ENCODE results near the gene MEGF6. TPM values are rescaled to one million over a fixed set of nuclear protein-coding genes. Genes with fewer than 3 reads are reported as not detected.

Gene MEGF6, protein sequence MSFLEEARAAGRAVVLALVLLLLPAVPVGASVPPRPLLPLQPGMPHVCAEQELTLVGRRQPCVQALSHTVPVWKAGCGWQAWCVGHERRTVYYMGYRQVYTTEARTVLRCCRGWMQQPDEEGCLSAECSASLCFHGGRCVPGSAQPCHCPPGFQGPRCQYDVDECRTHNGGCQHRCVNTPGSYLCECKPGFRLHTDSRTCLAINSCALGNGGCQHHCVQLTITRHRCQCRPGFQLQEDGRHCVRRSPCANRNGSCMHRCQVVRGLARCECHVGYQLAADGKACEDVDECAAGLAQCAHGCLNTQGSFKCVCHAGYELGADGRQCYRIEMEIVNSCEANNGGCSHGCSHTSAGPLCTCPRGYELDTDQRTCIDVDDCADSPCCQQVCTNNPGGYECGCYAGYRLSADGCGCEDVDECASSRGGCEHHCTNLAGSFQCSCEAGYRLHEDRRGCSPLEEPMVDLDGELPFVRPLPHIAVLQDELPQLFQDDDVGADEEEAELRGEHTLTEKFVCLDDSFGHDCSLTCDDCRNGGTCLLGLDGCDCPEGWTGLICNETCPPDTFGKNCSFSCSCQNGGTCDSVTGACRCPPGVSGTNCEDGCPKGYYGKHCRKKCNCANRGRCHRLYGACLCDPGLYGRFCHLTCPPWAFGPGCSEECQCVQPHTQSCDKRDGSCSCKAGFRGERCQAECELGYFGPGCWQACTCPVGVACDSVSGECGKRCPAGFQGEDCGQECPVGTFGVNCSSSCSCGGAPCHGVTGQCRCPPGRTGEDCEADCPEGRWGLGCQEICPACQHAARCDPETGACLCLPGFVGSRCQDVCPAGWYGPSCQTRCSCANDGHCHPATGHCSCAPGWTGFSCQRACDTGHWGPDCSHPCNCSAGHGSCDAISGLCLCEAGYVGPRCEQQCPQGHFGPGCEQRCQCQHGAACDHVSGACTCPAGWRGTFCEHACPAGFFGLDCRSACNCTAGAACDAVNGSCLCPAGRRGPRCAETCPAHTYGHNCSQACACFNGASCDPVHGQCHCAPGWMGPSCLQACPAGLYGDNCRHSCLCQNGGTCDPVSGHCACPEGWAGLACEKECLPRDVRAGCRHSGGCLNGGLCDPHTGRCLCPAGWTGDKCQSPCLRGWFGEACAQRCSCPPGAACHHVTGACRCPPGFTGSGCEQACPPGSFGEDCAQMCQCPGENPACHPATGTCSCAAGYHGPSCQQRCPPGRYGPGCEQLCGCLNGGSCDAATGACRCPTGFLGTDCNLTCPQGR (N-terminal part only)
- total RNA-seq = 7.3 TPM
- long read RNA-seq, partial matches to known transcripts = 5 of 15 reads
- long read RNA-seq, other reads (novel, unspliced or antisense) = 10 of 15 reads

DNA sequence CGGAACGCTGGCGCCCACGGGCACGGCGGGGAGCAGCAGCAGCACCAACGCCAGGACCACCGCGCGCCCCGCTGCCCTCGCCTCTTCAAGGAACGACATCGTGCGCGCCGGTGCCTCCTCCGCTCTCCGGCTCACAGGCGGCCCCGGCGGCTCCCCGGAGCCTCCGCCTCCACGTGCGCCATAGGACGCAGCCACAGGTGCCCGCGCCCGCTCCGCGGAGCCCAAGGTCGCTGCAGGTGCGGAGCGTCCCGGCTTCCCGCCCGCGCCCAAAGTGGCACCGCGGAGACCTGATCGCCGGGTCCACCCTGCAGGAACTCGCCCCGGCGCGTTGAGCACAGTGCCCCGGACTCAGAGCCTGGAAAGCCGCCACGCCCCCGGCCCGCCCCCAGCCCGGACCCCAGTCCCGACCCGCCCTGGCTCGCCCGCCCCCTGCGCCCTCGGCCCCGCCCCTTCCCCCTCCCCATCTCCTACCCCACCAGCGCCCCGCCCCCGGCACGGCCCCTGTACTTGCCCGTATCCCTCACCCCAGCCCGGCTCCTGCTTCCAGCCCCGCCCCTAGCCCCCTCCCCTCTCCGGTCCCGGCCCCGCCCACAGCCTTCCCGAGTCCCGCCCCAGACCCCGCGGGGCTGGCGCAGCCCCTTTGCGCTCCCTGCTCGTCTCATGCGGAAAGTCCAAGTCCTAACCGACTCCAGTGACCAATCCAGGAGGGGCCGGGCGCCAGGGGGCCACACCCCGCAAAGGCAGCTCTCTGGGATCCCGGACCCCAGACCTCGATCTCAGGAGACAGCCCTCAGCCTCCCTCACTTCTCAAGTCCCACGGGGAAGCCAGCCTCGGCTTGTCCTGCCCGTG lies at the start of gene MEGF6:
Gene MEGF6 (minus strand): TSS at position 339 of the 850 bp plus-strand sequence. CDS start 240 bp downstream, at position 99.
- intact Hi-C loops (cut with DNase I) = no loop called here
- ATAC-seq (ENCODE audit: poor library complexity) = peak; percentile 75

GRCh38 chr1:3660704-3661103 lies 49.4 kb upstream of the MEGF6 start:
- no peak for DNase-seq
- ATAC-seq (ENCODE audit: poor library complexity) = no peak
- intact Hi-C loops (cut with DNase I) = no loop called here

More for the DNA sequence above, at the start of gene MEGF6:
- peak; percentile 65 for DNase-seq

GRCh38 chr1:3659093-3659492 lies 47.8 kb upstream of the MEGF6 start:
- DNase-seq = peak; percentile 14

DNA sequence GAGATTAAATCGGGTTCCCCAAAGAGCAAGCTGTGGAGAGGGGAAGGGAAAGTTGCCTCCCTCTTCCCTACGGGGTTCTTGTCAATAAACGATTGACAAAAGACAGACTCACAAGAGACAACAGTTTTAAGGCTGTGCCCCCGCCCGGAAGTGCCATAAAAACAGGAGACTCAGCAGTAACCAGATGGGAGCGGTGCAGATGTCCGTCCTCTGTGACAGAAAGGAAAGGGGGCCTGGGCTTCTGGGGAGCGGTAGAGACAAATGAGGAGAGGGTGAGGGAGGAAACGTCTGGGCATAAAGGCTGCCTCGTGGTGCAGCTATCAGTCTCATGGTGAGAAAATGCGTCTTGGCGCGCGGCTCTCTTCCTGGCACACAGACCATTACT lies 46.9 kb upstream of the MEGF6 start:
- ATAC-seq (ENCODE audit: poor library complexity) (no peak), DNase-seq (peak; percentile 26)
- intact Hi-C loops (cut with DNase I) = no loop called here

More at GRCh38 chr1:3659093-3659492, 47.8 kb upstream of the MEGF6 start:
- intact Hi-C loops (cut with DNase I) = no loop called here
- no peak for ATAC-seq (ENCODE audit: poor library complexity)

DNA sequence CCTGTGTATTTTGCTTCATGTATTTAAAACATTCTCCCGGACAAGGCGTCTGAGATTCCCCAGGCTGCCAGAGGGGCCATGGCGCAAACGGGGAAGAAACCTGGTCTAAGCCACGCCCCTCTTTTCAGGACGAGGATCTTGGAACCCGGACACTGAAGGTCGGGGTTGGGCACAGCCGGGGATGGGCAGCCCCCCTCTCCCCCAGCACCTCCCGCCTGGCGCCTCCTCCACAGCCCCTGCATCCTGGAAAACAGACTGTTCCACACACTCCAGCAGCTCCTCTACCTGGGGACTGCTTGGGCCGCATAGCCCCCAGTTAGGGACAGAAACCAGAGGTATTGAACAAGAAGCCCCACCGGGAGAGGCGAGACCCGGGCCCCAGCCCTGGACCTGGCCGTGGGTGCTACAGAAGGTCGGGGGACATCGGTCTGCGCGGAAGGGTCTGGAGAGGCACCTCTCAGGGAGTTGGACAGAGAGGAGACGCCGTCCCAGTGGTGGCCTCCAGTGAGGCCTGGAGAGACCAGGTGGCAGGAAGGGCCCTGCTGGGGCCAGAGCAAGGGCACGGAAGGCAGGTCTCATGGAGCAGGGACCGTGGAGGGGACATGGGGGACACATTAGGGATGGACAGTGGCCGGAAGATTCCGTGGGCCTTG lies 46.4 kb upstream of the MEGF6 start:
- intact Hi-C loops (cut with DNase I) = no loop called here
- peak; percentile 20 for DNase-seq
- no peak for ATAC-seq (ENCODE audit: poor library complexity)

GRCh38 chr1:3657096-3657475 lies 45.8 kb upstream of the MEGF6 start:
- ATAC-seq (ENCODE audit: poor library complexity) (no peak), DNase-seq (peak; percentile 26)
- intact Hi-C loops (cut with DNase I) = no loop called here

DNA sequence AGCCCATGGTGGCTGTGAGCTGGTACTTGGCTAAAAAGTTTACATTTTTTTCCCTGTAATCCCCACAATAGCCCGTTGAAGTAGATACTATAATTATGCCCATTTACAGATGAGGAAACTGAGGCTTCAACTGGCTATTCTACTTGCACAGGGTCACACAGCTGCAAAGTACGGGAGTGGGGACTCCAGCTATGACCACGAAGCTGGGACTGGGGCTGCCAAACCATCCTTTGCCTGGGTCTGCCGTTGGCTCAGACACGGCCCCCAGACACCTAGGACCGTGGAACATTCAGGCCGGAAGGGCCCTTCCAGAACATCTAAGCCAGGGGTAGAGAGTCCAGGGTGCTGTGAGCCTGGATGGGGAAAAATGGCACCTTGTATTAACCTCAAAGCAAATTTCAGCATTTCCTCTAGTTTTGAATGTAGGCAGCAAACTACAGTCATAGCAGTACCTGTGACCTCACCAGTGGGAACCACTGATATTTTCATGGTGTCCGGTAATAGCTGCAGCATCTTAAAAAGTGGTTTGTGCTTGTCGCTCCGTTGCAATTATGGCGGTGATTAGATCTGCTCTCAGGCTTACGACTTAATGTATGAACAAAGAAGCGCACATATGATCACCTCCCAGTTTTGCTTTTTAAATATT lies 45.3 kb upstream of the MEGF6 start:
- no peak for ATAC-seq (ENCODE audit: poor library complexity)
- peak; percentile 22 for DNase-seq

DNA sequence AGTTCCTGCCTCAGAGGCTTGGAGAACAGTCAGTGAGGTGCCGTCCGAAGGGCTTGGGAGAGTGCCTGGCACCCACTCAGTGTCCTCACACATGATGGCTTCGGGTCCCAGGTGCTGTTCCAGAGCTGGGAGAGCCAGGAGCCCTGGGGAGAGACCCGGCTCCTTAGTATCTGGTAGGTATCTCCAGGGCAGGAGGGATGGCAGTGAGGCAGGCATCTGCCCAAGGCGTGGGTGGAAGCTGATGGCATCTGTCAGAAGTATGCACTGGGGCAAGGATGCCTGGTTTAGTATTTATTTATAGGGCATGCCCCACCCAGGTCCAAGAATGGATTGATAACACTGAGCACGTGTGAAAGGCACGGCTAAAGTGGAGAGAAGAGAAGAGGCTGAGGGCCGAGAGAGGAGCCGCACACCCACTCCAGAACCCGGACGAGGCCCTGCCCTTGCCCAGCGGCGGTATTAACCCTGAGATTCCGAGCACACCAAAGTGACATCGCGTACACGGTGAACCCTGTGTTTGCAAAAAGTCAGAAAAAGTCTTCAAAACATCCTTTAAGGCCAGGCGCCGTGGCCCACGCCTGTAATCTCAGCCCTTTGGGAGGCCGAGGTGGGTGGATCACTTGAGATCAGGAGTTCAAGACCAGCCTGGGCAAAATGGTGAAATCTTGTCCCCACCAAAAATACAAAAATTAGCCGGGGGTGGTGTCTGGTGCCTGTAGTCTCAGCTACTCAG lies 43.4 kb upstream of the MEGF6 start:
- peak; percentile 20 for DNase-seq
- intact Hi-C loops (cut with DNase I) = no loop called here
- peak; percentile 50 for ATAC-seq (ENCODE audit: poor library complexity)

More for the DNA sequence above, 45.3 kb upstream of the MEGF6 start:
- intact Hi-C loops (cut with DNase I) = no loop called here

GRCh38 chr1:3653286-3653618 lies 41.9 kb upstream of the MEGF6 start:
- ATAC-seq (ENCODE audit: poor library complexity) (no peak), DNase-seq (no peak)
- intact Hi-C loops (cut with DNase I) = no loop called here

DNA sequence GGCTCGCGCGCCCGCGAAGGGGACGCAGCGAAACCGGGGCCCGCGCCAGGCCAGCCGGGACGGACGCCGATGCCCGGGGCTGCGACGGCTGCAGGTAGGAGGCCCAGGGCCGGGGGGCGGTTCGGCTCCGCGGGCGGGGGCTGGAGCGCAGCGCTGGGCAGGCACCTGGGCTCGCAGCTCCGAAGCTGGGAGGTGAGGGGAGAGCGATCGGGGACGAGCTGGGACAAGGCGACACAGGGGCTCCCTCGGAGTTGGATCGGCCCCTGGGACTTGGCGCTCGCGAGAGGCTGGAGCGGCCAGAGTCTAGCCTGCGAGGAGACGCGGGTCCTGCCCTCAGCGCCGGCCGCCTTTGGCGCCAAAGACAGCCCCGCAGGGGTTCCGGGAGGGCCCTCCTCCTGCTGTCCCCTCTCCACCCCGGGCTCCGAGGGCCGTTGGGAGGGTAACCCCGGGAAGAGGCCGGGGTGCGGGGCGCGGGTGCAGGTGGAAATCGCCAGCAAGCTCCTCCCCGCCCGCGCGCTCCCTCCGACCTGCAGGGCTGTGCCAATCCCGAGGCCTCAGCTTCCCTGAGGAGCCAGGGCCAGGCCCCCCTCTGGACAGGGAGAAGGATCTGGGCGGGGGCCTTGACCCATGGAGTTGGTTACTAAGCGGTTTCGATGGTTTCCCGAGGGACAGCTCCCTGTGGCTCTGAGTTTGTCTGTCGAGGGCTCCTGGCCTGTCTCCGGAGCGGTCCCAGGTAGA lies 41.4 kb upstream of the MEGF6 start:
- no peak for ATAC-seq (ENCODE audit: poor library complexity)
- peak; percentile 38 for DNase-seq
- intact Hi-C loops (cut with DNase I) = no loop called here

DNA sequence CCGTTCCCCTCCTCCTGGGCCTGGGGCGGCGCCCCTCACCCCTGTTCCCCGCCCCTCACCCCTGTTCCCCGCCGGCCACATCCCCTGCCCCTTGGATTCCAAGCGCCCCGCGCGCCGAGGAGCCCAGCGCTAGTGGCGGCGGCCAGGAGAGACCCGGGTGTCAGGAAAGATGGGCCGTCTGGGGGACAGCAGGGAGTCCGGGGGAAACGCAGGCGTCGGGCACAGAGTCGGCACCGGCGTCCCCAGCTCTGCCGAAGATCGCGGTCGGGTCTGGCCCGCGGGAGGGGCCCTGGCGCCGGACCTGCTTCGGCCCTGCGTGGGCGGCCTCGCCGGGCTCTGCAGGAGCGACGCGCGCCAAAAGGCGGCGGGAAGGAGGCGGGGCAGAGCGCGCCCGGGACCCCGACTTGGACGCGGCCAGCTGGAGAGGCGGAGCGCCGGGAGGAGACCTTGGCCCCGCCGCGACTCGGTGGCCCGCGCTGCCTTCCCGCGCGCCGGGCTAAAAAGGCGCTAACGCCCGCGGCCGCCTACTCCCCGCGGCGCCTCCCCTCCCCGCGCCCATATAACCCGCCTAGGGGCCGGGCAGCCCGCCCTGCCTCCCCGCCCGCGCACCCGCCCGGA lies 40.7 kb upstream of the MEGF6 start, which contains the start of gene TP73:
Gene TP73 (plus strand): TSS at position 587 of the 618 bp plus-strand sequence. CDS start 29,850 bp downstream, outside the sequence.
- intact Hi-C loops (cut with DNase I) = no loop called here
- no peak for ATAC-seq (ENCODE audit: poor library complexity)

DNA sequence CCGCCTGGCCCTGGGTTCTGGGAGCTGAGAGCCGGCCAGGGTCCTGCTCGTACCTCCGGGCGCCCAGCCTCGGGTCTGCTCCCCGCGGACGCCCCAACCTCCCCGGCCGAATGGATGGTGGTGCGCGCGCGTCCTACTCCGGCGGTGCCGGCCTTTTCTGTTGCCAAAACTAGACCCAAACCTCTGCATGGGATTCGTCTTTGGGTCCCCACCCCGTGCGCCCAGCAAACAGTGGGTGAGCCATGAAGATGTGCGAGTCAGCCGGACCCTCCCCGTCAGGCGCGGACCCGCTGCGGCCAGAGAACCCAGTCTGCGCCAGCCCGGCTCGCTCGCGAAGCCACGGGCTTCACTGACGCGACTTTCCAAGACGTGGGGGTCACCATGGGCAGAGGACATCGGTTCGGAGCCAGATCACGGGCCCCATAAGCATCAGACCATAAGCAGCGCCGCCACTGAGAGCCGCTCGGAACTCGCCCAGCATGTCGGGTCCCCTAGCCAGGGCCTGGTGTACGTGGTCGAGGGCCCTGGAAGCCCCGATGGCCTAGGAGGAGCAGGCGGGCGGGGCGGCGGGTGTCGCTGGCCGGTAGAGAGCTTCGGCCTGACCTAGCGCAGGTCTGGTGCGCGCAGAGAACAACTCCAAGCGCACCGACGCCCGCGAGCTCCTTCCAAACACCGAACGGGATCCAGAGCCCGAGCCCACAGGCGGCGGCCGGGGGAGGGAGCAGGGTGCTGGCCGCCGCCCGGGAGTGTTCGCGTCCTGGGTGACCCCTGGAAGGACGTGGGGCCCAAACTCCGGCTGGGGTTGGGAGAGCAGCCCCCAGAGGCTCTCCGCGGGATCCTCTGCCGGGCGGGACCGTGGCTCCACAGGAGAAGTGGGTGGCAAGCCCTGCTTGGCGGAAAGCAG lies 40.0 kb upstream of the MEGF6 start:
- peak; percentile 37 for DNase-seq
- ATAC-seq (ENCODE audit: poor library complexity) = no peak
- intact Hi-C loops (cut with DNase I) = no loop called here

More for the DNA sequence above, 40.7 kb upstream of the MEGF6 start, which contains the start of gene TP73:
- peak; percentile 40 for DNase-seq

DNA sequence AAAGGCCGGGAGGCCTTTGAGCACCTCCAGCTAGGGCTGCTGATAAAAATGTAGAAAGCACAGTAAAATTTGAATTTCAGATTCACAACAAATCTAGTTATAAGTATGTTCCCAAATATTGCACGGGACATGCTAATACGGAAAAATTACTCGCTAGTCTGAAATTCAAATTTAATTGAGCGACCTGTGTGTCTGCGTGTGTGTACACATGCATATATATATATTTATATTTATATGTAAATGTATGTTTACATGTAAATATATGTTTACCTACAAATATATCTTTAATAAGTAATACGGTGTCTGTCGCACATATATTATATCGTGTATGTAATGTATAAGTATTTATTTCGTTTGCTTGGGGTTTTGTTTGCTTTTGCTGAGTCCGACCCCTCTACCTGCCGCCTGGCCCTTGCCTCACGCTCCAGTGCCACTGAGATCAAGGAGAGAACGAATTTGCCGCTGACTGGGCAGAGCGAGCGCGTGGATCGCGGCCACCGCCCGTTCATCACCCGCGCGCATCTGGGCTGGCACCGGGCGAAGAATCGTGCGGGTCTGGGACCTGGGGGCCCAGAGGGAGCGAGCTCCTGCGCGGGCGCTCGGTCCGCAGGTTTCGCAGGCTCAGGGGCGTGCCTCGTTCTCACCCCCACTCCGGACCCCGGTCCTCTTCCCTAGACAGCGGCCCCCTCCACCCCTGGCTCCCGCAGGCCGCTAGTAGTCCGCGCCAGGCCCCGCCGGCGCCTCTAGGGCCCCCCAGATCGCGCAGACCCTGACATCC lies 39.1 kb upstream of the MEGF6 start:
- intact Hi-C loops (cut with DNase I) = no loop called here
- ATAC-seq (ENCODE audit: poor library complexity) = no peak
- DNase-seq = peak; percentile 34
